Body of pancreas (tissue), 4 donors: ENCODE data around the gene MAML2. TPM values are rescaled to one million over a fixed set of nuclear protein-coding genes. Genes with fewer than 3 reads are reported as not detected.

ENCODE experiments used
- ATAC-seq: fragments of 150-250 bp; one replicate; pipeline ENCODE4 v1.9.1; 2016
- DNase-seq, 4 donors: peaks; one replicate each; pipeline ENCODE4 v3.0.0-alpha.2; 2019
- H3K27ac ChIP-seq, 4 donors: fragments of 200-600 bp; sonication (generic); 1 replicate in 3 of 4; 2 replicates in 1 of 4; pipeline versions ENCODE4 v1.5.1 to v1.6.1; 2016 to 2019; ENCODE audit warnings: mild to moderate bottlenecking in 1 of 4, mixed read lengths in 1 of 4, moderate library complexity in 1 of 4
- H3K27me3 ChIP-seq, 2 donors: fragments of 200-600 bp; sonication (generic); one replicate each; pipeline ENCODE4 v1.6.0; 2016; ENCODE audit warnings: mild to moderate bottlenecking in 1 of 2
- H3K36me3 ChIP-seq, 2 donors: fragments of 200-600 bp; sonication (generic); replicated peaks in 1 of 2; 2 replicates each; pipeline ENCODE4 v1.5.1; 2016; ENCODE audit warnings: low read depth in 2 of 2; ENCODE audit not compliant: insufficient read depth in 1 of 2
- H3K4me1 ChIP-seq: fragments of 200-600 bp; sonication (generic); one replicate; pipeline ENCODE4 v1.6.0; 2016
- H3K4me3 ChIP-seq, 2 donors: fragments of 200-600 bp; sonication (generic); 1 replicate in 1 of 2; 2 replicates in 1 of 2; pipeline ENCODE4 v1.5.1; 2016 to 2019
- H3K9me3 ChIP-seq, 3 donors: fragments of 200-600 bp; sonication (generic); 1 replicate in 2 of 3; 2 replicates in 1 of 3; pipeline ENCODE4 v1.5.1; 2016
- CTCF ChIP-seq, 7 experiments: fragments of 450-650 bp in 4 of 7; fragments of 200-600 bp in 3 of 7; sonication (generic) in 3 of 7; IDR thresholded peaks; one replicate each; pipeline ENCODE4 v1.5.1; 2016 to 2019; ENCODE audit warnings: antibody characterized with exemption in 7 of 7
- POLR2A ChIP-seq, 3 donors: fragments of 450-650 bp; IDR thresholded peaks; one replicate each; pipeline ENCODE4 v1.6.1; 2016; ENCODE audit warnings: antibody characterized with exemption in 3 of 3, mild to moderate bottlenecking in 2 of 3
- WGBS, 2 donors: methylation state at CpG; one replicate each; pipeline ENCODE4 v1.1.5; 2017; 5-methylcytosine and 5-hydroxymethylcytosine counted together
- intact Hi-C: fragments of 100-400 bp; cut with DNase I; formaldehyde crosslinking; loops from one replicate; pipeline ENCODE4 v1.15.1; 2023
- total RNA-seq, 2 donors: library from RNA; depleted of rRNA; stranded (reverse); fragments of >200 nt; gene quantifications; one replicate each; pipeline ENCODE4 v1.1.0, GENCODE V29; 2016

The MAML2 gene
- total RNA-seq, 2 donors from 2014 or later = 7.9 to 9.9 TPM

GRCh38 chr11:96095884-96096303 is 247.1 kb downstream of the MAML2 start:
- H3K36me3 ChIP-seq = no peaks in the 10 kb centered on the region
- H3K4me3 ChIP-seq = no peak overlapping the region
- no peaks in the 10 kb centered on the region for H3K9me3 ChIP-seq
- DNase-seq (peak in 3 of 4 donors; percentile 49 to 56 (median 51)), ATAC-seq (peak; percentile 84)
- TF ChIP-seq POLR2A (IDR thresholded peaks at IDR 0.05) (peak in 1 of 3 donors; percentile 37), CTCF (IDR thresholded peaks at IDR 0.05) (no peak)
- peak overlapping the region; percentile 53 to 78 (median 76) for H3K27ac ChIP-seq
- intact Hi-C loops = no loop called here
- no peaks in the 10 kb centered on the region for H3K27me3 ChIP-seq
- 15 to 22% methylated on average over 2 of the region's 2 CpGs for WGBS, 2 donors
- H3K4me1 ChIP-seq = peaks cover 45% of the 10 kb centered on the region

- ATAC-seq = no peak
- H3K27ac ChIP-seq = peak overlapping the region in 3 of 4 donors; percentile 76 to 78 (median 77)
- H3K36me3 ChIP-seq = no peaks in the 10 kb centered on the region
- DNase-seq = no peak
- H3K4me1 ChIP-seq = peaks cover 44% of the 10 kb centered on the region
- H3K9me3 ChIP-seq = no peaks in the 10 kb centered on the region
- WGBS, 2 donors = 47 to 53% methylated on average over 2 of the region's 2 CpGs
- intact Hi-C loops = no loop called here
- TF ChIP-seq CTCF (IDR thresholded peaks at IDR 0.05) (no peak), POLR2A (IDR thresholded peaks at IDR 0.05) (no peak)
- H3K27me3 ChIP-seq = no peaks in the 10 kb centered on the region
- no peak overlapping the region for H3K4me3 ChIP-seq
Observed at GRCh38 chr11:96094156-96094555, 248.8 kb downstream of the MAML2 start.

- no peak for ATAC-seq
- DNase-seq = no peak
- Histone ChIP-seq H3K9me3 (no peaks in the 10 kb centered on the region), H3K27ac (peak overlapping the region in 1 of 4 donors; percentile 6), H3K27me3 (no peaks in the 10 kb centered on the region), H3K4me1 (peaks cover 33% of the 10 kb centered on the region), H3K4me3 (no peak overlapping the region), H3K36me3 (no peaks in the 10 kb centered on the region)
- TF ChIP-seq POLR2A (IDR thresholded peaks at IDR 0.05) = no peak
- no peak for TF ChIP-seq CTCF (IDR thresholded peaks at IDR 0.05)
- intact Hi-C loops = no loop called here
- WGBS, 2 donors = 86 to 92% methylated on average over 8 of the region's 8 CpGs
Observed at GRCh38 chr11:96092511-96092910, 250.5 kb downstream of the MAML2 start.

- Histone ChIP-seq H3K4me1 (peaks cover 24% of the 10 kb centered on the region), H3K36me3 (no peaks in the 10 kb centered on the region), H3K27ac (no peak overlapping the region), H3K27me3 (no peaks in the 10 kb centered on the region), H3K4me3 (no peak overlapping the region), H3K9me3 (no peaks in the 10 kb centered on the region)
- TF ChIP-seq POLR2A (IDR thresholded peaks at IDR 0.05) (no peak), CTCF (IDR thresholded peaks at IDR 0.05) (peak in 1 of 7 experiments; percentile 8)
- DNase-seq (no peak), ATAC-seq (no peak)
- intact Hi-C loops = no loop called here
- 44 to 67% methylated on average over 1 of the region's 1 CpG for WGBS, 2 donors
Observed at GRCh38 chr11:96091476-96091875, 251.5 kb downstream of the MAML2 start.

- H3K9me3 ChIP-seq = no peaks in the 10 kb centered on the region
- 40 to 42% methylated on average over 5 of the region's 5 CpGs for WGBS, 2 donors
- no peak for ATAC-seq
Observed at GRCh38 chr11:96090711-96091110, 252.3 kb downstream of the MAML2 start.

More at GRCh38 chr11:96090711-96091110, 252.3 kb downstream of the MAML2 start:
- intact Hi-C loops = no loop called here
- peaks cover 18% of the 10 kb centered on the region for H3K4me1 ChIP-seq
- no peak overlapping the region for H3K4me3 ChIP-seq
- no peak for DNase-seq
- H3K36me3 ChIP-seq = no peaks in the 10 kb centered on the region
- H3K27me3 ChIP-seq = no peaks in the 10 kb centered on the region
- H3K27ac ChIP-seq = peak overlapping the region in 1 of 4 donors; percentile 31
- no peak for TF ChIP-seq POLR2A (IDR thresholded peaks at IDR 0.05)
- no peak for TF ChIP-seq CTCF (IDR thresholded peaks at IDR 0.05)
